Dermis microvascular lymphatic vessel endothelial cell (primary cell): ENCODE data around the gene NOD2. TPM values are rescaled to one million over a fixed set of nuclear protein-coding genes. Genes with fewer than 3 reads are reported as not detected.

Source experiments
- DNase-seq, 2 donors: peaks; one replicate each; pipeline versions ENCODE4 v3.0.0 to v3.0.0-alpha.2; 2010; ENCODE audit warnings: low read depth in 2 of 2
- total RNA-seq: library from RNA; depleted of rRNA; stranded (reverse); fragments of >200 nt; gene quantifications from 2 replicates; pipeline ENCODE4 v1.2.1, GENCODE V29; 2014

NOD2 gene
- 0.26 and 1.0 TPM in 2 replicates for total RNA-seq

DNA sequence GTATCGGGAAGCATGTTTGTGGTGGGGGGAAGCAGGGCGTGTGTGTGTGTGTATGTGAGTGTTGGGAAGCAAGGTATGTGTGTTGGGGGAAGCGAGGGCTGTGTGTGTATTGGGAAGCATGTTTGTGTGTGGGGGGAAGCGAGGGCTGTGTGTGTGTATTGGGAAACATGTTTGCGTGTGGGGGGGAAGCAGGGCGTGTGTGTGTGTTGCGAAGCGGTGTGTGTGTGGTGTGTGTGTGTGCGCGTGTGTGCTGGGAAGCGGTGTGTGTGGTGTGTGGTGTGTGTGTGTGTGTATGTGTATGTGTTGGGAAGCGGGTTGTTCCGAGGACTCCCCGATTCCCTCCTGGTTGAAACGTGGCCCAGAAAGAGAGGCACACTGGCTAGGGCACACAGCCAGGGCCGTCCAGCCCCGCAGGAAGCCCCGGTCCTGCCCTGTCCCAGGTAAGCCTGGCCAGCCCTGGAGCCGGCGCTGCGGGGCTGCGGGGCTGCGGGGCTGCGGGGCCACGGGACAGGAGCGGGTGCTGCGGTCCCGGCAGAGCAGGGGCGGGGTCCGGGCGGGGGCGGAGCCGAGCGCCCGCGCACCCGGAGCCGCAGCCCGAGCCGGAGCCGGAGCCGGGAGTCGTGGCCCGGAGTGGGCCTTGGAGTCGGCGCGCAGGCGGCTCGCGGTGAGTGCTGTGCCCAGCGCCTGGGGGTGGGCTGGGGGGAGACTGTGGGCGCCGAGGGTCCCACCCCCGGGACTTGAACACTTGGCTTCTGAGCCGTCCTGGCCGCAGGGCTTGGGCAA, at the start of gene NOD2:
TSS of gene NOD2 (plus strand) at position 608 of the 783 bp plus-strand sequence. CDS start 5,890 bp downstream, outside the sequence.
- peak in 1 of 2 donors; percentile 16 for DNase-seq

GRCh38 chr16:50644245-50644644, 49.2 kb upstream of the NOD2 start:
- no peak for DNase-seq

DNA sequence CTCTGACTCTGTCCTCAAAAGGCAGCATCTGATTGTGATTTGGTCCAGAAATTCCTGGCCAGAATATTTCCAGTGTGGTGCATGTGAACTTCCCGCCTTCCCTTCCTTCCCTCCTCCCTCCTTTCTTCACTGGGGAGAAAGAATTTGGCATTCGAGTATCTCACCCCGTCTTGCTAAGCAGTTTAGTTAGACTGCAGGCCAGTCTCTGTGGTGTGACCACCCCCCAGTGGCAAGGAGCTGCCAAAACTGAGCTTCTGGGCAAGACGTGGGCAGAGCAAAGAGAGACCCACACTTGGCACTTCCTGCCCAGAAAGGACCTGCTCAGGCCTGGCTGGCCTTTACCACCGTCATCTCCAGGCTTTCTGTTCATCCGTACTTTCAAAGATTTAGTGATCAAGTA, 48.7 kb upstream of the NOD2 start:
- DNase-seq, result no peak

- no peak for DNase-seq
Measured at GRCh38 chr16:50645563-50646220, 47.7 kb upstream of the NOD2 start.

DNA sequence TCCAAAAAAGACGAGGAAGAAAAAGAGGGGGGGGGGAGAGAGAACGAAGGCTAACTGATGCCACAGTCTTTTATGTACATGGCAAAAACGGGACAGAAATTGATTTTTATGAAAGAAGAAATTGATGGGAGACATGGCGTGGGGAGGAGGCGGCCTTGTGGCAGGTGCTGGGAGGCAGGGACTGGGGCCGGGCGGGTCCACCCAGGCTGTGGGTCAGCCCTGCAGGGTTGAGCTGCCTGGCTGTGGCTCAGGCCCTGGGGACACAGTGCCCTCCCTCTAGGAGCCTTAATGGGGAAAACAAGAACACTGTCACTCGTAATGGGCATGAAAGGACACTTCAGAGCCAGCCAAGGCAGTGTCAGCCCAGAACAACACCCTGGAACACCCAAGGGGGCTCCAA, 47.1 kb upstream of the NOD2 start:
- DNase-seq, result no peak

DNA sequence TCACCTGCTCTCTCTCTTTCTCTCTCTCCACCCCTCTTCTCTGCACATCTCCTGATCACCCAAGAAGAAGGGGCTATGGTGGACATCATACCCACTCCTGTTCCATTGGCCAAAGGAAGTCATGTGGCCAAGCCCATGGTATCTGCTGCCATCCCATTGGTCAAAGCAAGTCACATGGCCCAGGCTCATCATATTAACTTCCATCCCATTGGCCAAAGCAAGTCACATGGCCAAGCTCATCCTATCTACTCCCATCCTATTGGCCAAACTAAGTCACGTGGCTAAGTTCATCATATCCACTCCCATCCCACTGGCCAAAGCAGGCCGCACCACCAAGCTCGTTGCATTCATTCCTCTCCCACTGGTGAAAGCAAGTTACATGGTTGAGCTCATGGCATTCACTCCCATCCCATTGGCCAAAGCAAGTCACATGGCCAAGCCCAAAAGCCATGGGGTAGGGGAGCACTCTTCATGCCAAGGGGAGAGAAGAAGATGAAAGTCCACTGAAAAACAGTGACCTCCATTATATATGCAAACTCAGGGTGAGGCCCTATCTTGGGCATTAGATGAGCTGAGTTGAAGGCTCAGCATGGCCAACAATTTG, 41.5 kb upstream of the NOD2 start:
- DNase-seq, result no peak

- DNase-seq, result no peak
Measured at GRCh38 chr16:50652836-50653425, 40.5 kb upstream of the NOD2 start.

GRCh38 chr16:50653633-50654519, 39.5 kb upstream of the NOD2 start:
- no peak for DNase-seq

- no peak for DNase-seq
Measured at GRCh38 chr16:50655558-50656055, 37.8 kb upstream of the NOD2 start.

DNA sequence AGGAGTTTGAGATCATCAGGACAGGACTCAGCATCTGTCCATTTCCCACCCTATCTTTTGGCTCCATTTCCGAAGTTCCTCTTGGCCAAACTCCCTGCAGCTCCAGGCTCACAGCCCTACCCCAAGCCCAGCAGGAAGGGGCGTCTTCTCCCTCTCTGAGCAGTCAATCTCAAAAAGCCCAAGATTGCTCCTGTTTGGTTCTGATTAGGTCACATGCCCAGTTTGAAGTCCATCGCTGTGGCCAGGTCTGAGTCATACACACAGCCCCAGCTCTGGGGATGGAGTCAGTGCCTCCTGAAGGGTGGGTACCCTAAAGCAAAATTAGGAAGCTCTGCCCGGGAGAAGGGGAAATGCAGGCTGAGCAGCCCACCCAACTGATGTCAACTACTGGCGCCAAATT, 36.2 kb upstream of the NOD2 start:
- no peak for DNase-seq

DNA sequence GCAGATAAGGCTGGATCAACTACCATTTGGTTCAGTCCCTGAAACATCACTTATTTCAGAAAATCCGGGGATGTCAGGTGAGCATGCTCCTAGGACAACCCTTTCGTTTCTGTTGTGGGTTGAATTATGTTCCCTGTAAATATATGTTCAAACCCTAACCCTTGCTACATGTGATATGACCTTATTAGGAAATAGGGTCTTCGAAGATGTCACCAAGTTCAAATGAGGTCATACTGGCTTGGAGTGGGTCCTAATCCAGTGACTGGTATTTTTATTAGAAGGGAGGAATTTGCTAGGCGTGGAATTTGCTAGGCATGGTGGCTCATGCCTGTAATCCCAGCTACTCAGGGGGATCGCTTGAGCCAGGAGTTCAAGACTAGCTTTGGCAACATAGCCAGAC, 33.6 kb upstream of the NOD2 start:
- no peak for DNase-seq

GRCh38 chr16:50662306-50662940, 31.0 kb upstream of the NOD2 start:
- DNase-seq, result no peak

DNA sequence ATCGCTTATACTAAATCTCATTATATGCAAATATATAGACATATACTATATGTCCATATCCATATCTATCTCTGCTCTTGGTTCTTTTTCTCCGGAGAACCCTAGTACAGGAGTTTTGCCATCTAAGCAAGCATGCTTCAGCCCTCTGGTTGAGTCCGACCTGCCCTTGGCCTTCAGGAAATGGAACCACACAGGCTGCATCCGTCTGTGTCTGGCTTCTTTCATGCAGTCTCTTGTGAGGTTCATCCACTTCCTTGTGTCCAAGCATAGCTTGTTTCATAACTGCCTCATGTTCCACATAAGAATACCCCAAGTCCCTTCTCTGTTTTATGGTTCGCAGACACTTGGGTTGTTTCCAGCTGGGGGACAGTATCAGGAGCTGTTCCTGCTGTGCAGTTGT, 29.1 kb upstream of the NOD2 start:
- DNase-seq, result peak in 1 of 2 donors; percentile 9

GRCh38 chr16:50665128-50665878, 28.1 kb upstream of the NOD2 start:
- DNase-seq, result peak; percentile 41 to 65

GRCh38 chr16:50666658-50667496, 26.5 kb upstream of the NOD2 start:
- no peak for DNase-seq

- no peak for DNase-seq
Measured at GRCh38 chr16:50667497-50668367, 25.7 kb upstream of the NOD2 start.

GRCh38 chr16:50668368-50669008, 24.9 kb upstream of the NOD2 start:
- DNase-seq, result no peak
